Choroid plexus epithelial cell (primary cell): ENCODE results near the gene NFASC.

ENCODE experiments used
- DNase-seq: peaks from one replicate; pipeline ENCODE4 v3.0.0-alpha.2; 2010; ENCODE audit warnings: low read depth
- H3K4me3 ChIP-seq: 2 replicates; pipeline ENCODE4 v1.5.1; 2011; ENCODE audit warnings: low read depth, mild to moderate bottlenecking, control low read depth, low read length, moderate library complexity
- CTCF ChIP-seq: conservative IDR thresholded peaks from 2 replicates; pipeline ENCODE4 v1.5.1; 2011; ENCODE audit warnings: low read depth, mild to moderate bottlenecking, control low read depth, inconsistent platforms, low read length, moderate library complexity

Gene NFASC

GRCh38 chr1:204945565-204945977, 74.9 kb downstream of the NFASC start:
- no peak for TF ChIP-seq CTCF
- no peak overlapping the region for H3K4me3 ChIP-seq
- DNase-seq = peak; percentile 3

DNA sequence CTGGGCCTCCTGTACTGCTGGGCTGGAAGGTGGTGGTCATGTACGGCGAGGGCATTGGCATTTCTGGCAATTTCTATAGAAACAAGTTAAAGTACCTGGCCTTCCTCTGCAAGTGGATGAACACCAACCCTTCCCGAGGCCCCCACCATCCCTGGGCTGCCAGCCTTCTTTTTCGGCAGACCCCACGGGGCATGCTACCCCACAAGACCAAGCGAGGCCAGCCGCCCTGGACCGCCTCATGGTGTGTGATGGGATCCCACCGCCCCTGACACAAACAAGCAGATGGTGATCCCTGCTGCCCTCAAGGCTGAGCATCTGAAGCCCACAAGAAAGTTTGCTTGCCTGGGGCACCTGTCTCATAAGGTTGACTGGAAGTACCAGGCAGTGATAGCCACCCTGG, 76.0 kb downstream of the NFASC start:
- no peak for DNase-seq
- TF ChIP-seq CTCF = no peak

DNA sequence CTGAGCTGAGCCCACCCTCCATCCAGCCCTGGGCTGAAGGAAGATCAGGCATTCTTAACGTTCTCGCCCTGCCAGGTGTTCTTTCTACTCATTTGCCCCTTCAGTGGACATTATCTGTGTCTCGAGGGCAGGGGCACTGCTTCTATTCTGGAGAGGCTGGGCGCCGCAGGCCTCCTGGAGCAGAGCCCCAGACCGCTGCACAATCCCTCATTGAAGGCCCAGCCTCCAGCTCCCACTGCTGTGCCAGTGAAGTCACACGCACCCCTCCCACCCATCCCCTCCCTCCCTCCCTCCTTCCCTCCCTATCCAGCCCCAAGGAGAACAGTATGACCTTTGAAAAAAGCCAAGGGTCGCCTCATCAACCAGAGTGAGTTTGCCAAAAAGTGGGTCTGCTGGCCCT, 76.7 kb downstream of the NFASC start:
- TF ChIP-seq CTCF = no peak
- DNase-seq = no peak
- no peak overlapping the region for H3K4me3 ChIP-seq

More for the DNA sequence above, 76.0 kb downstream of the NFASC start:
- H3K4me3 ChIP-seq = no peak overlapping the region

GRCh38 chr1:204947747-204948146, 77.1 kb downstream of the NFASC start:
- no peak for TF ChIP-seq CTCF
- no peak for DNase-seq
- no peak overlapping the region for H3K4me3 ChIP-seq

- DNase-seq = no peak
- H3K4me3 ChIP-seq = no peak overlapping the region
- TF ChIP-seq CTCF = no peak
These were observed 79.8 kb downstream of the NFASC start for GRCh38 chr1:204950353-204951001.

GRCh38 chr1:204958317-204959307, 88.0 kb downstream of the NFASC start:
- no peak for TF ChIP-seq CTCF
- DNase-seq = no peak
- H3K4me3 ChIP-seq = no peak overlapping the region
